Fibroblast of peridontal ligament (primary cell): Measurements from ENCODE around the gene MYH11.
"Not testable (repeated sequence)": the region's sequence is repeated elsewhere in the genome, so short reads cannot be mapped to it uniquely, and the experiment has no call there.

Source experiments
- DNase-seq: peaks from one replicate; pipeline ENCODE4 v3.0.0-alpha.2; 2010; ENCODE audit errors: extremely low read depth

The MYH11 gene

DNA sequence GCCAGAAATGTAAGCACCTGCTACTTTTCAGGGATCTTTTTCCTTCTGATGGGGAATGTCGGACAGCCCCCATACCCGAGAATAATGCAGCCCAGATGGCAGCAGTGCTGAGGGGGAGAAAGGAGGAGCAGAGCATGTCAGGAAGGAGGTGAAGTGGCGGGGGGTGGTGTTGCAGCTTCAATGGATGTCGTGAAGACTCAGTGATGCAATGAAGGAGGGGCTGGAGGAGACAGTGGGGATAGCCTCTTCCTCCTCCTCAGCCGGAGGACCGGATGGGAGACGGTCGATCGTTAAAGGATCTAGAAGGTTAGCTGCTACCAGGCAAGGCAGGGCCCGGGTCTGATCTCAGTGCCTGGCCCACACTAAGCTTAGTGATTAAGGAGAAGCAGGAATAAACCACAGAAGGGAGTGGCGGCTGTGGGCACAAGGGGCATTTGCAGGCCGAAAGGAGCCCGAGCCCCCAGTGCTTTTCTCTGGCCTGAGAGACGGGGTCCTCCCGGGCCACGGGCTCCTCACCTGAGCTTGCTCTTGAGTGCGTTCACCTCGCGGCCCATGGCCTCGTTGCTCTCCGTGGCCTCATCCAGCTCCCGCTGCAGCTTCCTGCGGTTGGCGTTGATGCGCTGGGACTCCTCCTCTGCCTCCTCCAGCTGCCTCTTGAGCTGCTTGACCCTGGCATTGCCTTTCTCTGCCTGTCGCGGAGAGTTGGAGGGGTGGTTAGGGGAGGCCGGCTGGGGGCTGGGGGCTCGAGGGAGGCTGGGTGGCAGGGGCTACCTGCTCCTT, 142.2 kb downstream of the MYH11 start:
- DNase-seq = no peak

GRCh38 chr16:15708997-15709396, 147.8 kb downstream of the MYH11 start:
- DNase-seq = no peak

GRCh38 chr16:15708096-15708495, 148.7 kb downstream of the MYH11 start:
- no peak for DNase-seq

- no peak for DNase-seq
Observed at GRCh38 chr16:15707332-15707731, 149.5 kb downstream of the MYH11 start.

DNA sequence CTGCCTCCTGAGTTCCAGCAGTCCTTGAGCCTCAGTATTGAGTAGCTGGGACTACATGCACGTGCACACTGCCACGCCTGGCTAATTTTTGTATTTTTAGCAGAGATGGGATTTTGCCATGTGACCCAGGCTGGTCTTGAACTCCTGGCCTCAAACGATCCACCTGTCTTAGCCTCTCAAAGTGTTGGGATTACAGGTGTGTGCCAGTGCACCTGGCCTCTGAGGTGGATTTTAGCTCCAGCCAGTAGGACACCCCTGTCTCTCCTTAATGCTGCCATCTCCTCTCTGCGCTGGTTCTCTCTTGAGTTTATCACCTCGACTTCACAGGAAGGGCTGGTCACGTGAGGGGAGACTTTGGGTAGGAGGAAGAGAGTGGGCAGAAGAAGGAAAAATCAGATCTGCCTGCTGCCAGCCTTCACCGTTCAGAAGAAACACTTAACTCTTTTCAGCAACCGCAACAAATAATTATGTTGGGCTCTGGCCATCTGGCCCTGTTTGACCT, 151.7 kb downstream of the MYH11 start:
- no peak for DNase-seq

- peak; percentile 82 for DNase-seq
Observed at GRCh38 chr16:15704545-15704987, 152.3 kb downstream of the MYH11 start.

- DNase-seq = no peak
Observed at GRCh38 chr16:15703029-15703736, 153.6 kb downstream of the MYH11 start.

GRCh38 chr16:15701975-15702970, 154.6 kb downstream of the MYH11 start:
- no peak for DNase-seq

GRCh38 chr16:15701367-15701766, 155.5 kb downstream of the MYH11 start:
- DNase-seq = no peak

DNA sequence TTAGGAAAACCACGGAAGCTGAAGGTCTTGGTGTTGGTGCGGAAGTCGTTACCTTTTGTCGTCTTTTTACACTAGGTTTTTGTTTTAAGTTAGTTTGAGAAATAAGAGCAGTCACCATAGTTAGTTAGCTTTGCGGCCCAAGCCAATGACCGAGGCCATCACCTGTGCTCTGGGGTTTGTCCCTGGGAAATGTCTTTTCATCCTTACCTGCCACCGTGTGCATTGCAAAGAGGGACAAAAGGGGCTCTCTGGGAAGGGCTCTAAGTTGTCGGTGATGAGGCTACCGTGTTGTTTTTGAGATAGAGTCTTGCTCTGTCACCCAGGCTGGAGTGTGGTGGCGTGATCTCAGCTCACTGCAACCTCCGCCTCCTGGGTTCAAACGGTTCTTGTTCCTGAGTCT, 157.0 kb downstream of the MYH11 start:
- DNase-seq = no peak

DNA sequence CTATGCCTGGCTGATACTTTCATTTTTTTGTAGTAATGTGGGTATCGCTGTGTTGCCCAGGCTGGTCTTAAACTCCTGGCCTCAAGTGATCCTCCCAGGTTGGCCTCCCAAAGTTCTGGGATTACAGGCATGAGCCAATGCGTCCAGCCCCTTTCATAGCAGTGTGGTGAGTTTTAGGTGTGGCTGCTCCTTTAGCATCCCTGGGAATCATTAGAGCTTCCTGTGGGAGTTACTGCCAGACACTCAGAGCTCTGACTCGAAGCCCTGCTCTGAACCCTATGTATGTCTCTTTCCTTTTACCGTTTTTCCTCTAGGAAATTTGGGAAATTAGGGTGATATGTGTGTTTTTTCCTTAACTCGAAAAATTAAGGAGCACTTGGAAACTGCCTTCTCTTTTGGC, 162.3 kb downstream of the MYH11 start:
- DNase-seq = no peak

- DNase-seq = not testable (repeated sequence)
Observed at GRCh38 chr16:15692508-15692907, 164.3 kb downstream of the MYH11 start.

DNA sequence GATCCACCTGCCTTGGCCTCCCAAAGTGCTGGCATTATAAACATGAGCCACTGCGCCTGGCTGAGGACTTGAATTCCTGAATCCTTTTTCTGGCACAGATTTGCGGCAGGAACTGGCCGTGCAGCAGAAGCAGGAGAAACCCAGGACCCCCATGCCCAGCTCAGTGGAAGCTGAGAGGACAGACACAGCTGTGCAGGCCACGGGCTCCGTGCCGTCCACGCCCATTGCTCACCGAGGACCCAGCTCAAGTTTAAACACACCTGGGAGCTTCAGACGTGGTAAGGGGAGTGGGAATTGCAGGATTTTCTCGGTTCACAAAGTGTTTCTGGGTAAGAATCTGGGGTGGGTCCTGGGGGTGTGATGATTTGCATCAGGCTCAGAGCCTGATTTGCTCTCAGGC, 165.8 kb downstream of the MYH11 start:
- DNase-seq = no peak

- peak; percentile 20 for DNase-seq
Observed at GRCh38 chr16:15690296-15690695, 166.5 kb downstream of the MYH11 start.

GRCh38 chr16:15689290-15689689, 167.5 kb downstream of the MYH11 start:
- DNase-seq = peak; percentile 12

- no peak for DNase-seq
Observed at GRCh38 chr16:15686287-15686686, 170.5 kb downstream of the MYH11 start.

DNA sequence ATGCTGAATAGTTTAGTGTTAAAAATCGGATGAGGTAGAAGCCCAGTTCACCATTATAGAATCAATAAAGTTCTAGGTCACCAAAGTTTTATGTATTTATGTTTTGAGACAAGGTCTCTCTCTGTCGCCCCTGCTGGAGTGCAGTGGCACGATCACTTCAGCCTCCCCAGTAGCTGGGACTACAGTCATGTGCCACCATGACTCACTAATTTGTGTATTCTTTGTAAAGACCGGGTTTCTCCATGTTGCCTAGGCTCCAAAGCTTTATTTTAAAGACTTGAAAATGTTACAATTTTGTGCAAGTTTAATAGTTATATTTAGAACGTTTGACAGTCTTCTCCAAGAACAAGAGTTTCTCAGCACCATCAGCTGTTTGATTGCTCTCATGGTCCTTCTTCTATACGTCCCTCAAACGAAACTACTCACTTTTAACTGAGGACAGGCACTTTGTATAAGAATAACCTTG, 174.7 kb downstream of the MYH11 start:
- DNase-seq = peak; percentile 82

DNA sequence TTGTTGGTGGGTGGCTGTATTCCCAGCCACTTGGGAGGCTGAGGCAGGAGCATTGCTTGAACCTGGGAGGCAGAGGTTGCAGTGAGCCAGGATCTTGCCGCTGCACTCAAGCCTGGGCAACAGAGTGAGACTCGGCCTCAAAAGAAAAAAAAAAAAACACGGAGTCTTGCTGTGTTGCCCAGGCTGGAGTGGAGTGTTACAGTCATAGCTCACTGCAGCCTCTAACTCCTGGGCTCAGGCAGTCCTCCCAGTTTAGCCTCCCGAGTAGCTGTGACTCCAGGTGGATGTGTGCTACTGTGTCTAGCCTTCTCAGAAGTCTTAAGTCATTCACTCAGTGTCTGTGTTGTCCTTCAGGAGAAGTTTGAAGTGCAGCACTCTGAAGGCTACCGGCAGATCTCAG, 179.4 kb downstream of the MYH11 start:
- no peak for DNase-seq

DNA sequence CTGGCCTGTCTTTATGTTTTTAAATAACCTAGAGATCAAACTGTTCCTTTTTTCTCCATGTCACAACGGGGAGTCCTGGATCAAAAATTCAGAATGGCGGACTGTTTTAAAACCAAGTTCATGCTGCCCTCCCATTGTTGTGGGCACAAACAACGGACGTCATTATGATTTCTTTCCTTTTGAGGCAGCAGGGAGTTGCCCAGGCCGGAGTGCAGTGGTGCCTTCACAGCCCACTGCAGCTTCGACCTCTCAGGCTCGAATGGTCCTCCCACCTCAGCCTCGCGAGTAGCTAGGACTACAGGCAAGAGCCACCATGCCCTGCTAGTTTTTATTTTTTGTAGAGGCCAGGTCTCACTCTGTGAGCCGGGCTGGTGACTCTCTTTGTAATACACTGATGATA, 180.3 kb downstream of the MYH11 start:
- no peak for DNase-seq

- no peak for DNase-seq
Observed at GRCh38 chr16:15674571-15674970, 182.3 kb downstream of the MYH11 start.

- peak; percentile 97 for DNase-seq
Observed at GRCh38 chr16:15672514-15673167, 184.2 kb downstream of the MYH11 start.
